Thyroid gland (tissue), 4 donors: ENCODE results near the gene CCDC80.

Experiments
- CTCF ChIP-seq, 6 experiments: fragments of 200-600 bp in 3 of 6; fragments of 450-650 bp in 3 of 6; sonication (generic) in 3 of 6; IDR thresholded peaks; one replicate each; pipeline ENCODE4 v1.5.1; 2016 to 2019; ENCODE audit warnings: antibody characterized with exemption in 6 of 6, mild to moderate bottlenecking in 2 of 6, inconsistent platforms in 1 of 6, moderate library complexity in 1 of 6
- POLR2A ChIP-seq, 2 donors: fragments of 450-650 bp; IDR thresholded peaks; one replicate each; pipeline ENCODE4 v1.6.1; 2017; ENCODE audit warnings: antibody characterized with exemption in 2 of 2, mild to moderate bottlenecking in 2 of 2, moderate library complexity in 1 of 2

DNA sequence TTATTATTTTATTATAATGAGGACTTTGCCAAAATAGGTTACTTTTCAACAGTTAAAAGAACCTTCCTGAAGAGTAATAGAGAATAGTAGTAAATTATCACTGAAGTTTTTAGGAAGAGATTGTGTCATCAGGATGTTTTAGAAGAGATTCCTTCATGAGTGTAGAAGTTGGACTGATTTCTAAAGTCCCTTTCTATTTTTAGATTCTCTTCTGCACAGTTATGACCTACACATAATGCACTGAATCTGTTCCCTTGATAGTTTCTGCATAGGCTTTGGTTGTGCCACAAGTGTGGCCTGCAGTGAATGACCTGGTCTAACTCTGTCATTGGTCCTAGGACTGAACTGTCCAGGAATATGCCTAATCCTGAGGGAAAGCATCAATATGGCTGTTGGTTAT, 55.2 kb downstream of the CCDC80 start:
- TF ChIP-seq POLR2A (IDR thresholded peaks at IDR 0.05) (no peak), CTCF (IDR thresholded peaks at IDR 0.05) (no peak)
